ENCODE data around the gene CXCR3. TPM values are rescaled to one million over a fixed set of nuclear protein-coding genes. Genes with fewer than 3 reads are reported as not detected.

The CXCR3 gene
- total RNA-seq (2022; extraction: Qiagen RNA extraction) = 0.10 to 0.24 TPM (median 0.16 TPM) in 4 of 5 replicates, not detected in the other

DNA sequence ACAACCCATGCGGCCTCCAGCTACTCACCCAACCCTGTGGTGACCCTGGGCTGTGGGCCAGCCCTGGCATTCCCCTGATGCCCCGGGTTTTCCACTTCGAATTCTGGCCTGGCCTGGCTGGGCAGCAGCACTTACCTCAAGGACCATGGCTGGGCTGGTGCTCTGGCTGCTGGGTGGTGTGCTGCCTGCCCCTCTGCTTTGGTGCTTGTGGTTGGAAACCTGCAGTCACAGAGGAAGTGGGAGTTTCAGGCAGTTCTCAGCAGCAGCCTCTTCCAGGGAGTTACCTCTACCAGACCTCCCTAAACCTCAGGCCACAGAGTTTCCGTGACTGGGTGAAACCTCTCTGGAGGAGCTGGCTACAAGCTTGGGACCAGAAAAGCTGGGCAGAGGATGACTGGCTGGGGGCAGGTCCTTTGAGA lies at the start of gene CXCR3:
CXCR3 (minus strand) TSS at position 209 of the 419 bp plus-strand sequence; CDS start at position 147, 62 bp downstream.

GRCh38 chrX:71667328-71668247 lies 49.3 kb upstream of the CXCR3 start, which contains the start of gene LOC101059915:
TSS of gene LOC101059915 (plus strand) at chrX:71667546.

DNA sequence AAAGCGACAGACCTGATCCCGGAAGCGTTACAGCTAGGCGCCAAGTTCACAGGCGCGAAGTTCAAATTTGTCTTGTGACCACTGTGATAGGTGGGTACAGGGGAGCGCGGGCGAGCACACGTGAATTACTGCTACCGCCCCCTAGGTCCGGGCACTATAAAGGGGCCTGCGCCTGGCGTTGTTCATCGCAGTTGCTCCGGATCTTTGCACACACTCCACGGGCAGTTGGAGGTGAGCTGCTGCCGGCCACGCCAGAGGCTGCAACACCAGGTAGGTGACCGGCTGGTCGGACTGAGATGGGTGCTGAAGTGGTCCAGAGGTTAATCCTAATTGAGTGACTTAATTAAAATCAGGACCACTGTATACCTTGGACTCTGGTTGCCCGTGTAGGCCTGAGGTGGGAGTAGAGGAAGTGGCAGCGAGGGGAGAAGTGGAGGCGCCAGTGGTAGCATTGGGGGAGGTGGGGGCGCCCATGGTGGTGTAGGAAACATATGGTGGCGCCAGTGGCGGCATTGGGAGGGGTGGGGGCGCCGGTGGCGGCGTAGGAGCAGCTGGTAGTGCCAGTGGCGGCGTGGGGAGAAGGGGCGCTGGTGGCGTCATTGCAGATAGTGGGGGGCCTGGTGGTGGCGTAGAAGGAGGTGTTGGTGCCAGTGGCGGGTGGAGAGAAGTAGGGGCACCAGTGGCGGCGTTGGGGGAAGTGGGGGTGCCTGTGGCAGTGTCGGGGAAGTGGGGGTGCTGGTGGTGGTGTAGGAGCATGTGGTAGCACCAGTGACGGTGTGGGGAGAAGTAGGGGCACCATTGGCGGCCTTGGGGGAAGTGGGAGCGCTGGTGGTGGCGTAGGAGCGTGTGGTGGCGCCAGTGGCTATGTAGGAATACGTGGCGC lies 39.8 kb downstream of the CXCR3 start, which contains the start of gene GCNA:
GCNA (plus strand) TSS at position 185 of the 883 bp plus-strand sequence. CDS start 2,385 bp downstream, outside the sequence.

Other genes starting within 250 kb of the CXCR3 start
- gene OGT, start 85.4 kb downstream of the CXCR3 start, total RNA-seq (2022; extraction: Qiagen RNA extraction) = 29.6 to 43.9 TPM (median 35.5 TPM) in 5 replicates
- gene GCNA, start 40.1 kb downstream of the CXCR3 start, total RNA-seq (2022; extraction: Qiagen RNA extraction) = 1.6 to 1.9 TPM (median 1.8 TPM) in 5 replicates
- gene CXorf49, start 99.8 kb upstream of the CXCR3 start, total RNA-seq (2022; extraction: Qiagen RNA extraction) = not detected in 5 replicates
- gene CXorf49B, start 144.8 kb upstream of the CXCR3 start, total RNA-seq (2022; extraction: Qiagen RNA extraction) = not detected in 5 replicates